Suppressor macrophage treated with lipopolysaccharide for 4 hours (primary cell): ENCODE measurements around the gene RTN4IP1.
"Not testable (repeated sequence)": the region's sequence is repeated elsewhere in the genome, so short reads cannot be mapped to it uniquely, and the experiment has no call there.

Experiments
- DNase-seq: peaks from one replicate; pipeline ENCODE4 v3.0.0-alpha.2; 2020

The RTN4IP1 gene

DNA sequence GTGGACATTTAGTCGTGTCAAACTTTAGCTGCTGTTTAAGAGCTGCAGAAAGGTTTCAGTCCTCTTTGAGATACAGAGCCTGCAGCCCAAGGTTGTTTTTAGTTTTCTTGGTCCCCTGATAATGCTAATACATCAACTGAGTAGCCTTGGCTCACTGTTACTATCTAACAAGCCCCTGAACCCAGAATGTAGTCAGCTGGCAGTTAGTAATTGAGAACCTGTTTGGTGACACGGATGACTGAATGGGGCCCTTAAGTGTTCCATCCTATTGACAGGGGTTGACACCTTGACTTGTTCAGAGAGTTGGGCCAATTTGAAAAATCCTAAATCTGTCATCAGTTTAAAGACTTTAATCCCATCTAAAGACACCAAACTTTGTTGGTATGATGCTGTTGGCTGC, 2.8 kb downstream of the RTN4IP1 start:
- no peak for DNase-seq

DNA sequence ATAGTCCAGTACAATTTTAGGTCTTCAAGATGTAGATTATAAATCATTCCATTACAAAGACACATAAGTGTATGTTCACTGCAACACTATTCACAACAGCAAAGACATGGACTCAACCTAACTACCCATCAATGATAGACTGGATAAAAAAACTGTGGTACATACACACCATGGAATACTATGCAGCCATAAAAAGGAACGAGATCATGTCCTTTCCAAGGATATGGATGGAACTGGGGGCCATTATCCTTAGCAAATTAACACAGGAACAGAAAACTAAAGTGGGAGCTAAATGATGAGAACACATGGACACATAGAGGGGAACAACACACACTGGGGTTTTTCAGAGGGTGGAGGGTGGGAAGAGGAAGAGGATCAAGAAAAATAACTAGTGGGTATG, 6.3 kb downstream of the RTN4IP1 start:
- no peak for DNase-seq

DNA sequence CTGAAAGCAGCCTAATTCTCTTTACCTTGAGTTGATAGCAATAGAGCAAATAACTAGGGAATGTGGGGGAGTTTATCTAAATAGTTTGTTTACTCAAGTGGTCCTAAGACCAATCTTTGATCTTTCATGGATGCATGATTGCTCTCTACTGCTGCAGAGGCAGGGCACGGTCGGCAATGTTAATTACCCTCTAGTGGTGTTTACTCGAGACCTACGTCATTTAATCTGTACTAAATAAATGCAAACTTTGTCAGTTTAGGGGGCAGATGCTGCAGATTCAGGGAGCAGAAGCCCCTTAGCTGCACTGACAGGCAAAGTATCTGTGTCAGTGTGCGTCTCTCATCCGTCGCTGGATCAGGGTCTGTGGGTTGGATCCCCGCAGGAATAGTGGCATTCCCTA, 6.9 kb downstream of the RTN4IP1 start:
- no peak for DNase-seq

DNA sequence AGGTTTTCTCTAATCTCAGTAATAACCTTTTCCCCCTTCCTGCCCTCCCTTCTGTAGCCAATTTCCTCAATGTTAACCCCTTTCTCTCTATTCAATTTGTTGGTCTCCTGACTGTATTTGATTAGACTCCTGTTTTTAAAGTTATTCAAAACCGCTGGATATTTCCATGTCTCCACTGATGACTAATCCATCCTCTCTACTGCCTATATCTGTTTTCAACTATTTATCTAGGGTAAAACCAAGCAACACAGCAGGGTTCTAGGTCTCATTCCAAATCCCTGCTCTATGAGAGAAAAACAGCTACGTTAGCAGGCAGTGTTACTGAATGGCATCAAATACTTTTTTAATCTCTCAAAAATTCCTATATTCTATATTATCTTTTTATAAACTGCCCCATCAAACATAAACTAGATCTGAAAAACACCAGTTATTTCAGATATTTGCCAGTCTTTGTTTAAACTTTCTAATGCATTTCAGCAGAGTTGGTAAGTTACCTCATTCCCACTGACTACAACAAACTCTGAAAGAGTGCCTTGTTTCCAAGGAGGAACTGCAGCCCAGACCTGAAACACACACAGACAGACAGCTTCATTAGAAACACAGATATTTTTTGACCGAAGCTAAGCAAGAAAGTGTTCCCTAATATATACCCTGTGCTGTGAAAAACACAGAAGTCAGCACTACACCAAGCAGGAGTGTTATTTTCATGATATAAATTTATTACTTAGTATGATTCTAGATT, 8.2 kb downstream of the RTN4IP1 start:
- DNase-seq: no peak

DNA sequence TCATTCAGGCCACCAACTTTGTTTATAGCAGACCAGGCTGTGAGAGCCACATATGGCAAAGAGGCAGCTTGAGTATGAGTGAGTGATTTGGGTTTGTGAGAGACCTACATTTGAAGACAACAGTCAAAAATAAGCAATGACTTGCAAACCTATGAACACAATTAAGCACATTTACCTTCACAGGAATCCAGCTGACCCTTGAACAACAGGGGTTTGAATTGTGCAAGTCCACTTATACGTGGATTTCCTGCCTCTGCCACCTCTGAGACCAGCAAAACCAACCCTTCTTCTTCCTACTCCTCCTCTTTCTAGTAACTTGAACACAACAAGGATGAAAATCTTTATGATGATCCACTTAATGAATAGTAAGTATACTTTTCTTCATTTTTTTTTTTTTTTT, 10.1 kb downstream of the RTN4IP1 start:
- no peak for DNase-seq

DNA sequence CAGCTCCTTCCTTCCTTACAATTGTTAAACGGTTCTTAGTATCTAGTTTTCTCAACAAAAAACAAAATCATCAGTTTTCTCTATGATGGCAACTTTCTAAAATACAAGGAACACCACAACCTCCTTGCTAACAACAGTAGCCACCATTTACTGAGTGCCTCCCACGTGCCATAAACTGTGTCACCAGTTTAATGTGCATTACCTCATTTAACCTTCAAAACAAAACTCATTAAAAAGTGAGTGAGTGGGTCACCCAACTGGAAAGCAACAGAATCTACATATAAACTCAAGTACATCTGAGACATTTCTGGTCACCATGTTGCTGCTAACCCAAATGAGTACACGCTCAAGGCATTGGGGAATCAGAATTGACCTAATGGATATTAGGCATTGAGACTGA, 11.0 kb downstream of the RTN4IP1 start:
- DNase-seq: no peak

DNA sequence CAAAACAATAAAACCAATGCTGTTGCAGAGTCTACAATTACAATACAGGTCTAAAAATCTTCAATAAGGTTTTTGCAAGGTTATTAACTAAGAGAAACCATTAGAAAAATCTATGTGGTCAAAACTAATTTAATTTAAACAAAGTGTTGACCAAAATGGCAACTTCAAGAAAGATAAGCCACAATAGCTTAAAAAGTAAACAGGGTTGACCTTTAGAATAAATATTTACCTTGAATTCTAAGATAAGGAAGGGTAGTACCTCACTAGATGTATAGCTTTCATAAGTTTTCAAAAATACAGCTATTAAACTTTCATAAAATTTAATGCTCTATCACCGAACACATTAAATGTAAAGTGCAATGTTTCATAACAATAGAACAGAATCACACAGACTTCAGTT, 11.4 kb downstream of the RTN4IP1 start:
- no peak for DNase-seq

DNA sequence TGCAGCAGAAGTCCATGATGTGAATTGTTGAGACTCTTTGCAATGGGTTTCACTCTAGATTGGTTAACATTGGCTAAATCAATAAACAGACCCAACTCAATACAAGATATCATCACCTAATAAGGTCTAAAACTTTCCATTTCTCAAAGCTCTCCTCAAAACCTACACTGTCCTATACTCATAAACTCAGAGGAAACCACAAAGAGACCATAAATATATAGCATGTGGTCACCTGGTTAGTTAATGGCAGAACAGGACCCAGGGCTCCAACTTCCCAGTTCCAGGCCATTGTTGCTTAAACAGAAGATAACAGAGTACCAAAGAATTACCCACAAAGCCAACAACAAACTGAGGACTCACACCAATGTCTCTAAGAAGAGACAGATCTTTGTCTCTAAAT, 12.0 kb downstream of the RTN4IP1 start:
- no peak for DNase-seq

DNA sequence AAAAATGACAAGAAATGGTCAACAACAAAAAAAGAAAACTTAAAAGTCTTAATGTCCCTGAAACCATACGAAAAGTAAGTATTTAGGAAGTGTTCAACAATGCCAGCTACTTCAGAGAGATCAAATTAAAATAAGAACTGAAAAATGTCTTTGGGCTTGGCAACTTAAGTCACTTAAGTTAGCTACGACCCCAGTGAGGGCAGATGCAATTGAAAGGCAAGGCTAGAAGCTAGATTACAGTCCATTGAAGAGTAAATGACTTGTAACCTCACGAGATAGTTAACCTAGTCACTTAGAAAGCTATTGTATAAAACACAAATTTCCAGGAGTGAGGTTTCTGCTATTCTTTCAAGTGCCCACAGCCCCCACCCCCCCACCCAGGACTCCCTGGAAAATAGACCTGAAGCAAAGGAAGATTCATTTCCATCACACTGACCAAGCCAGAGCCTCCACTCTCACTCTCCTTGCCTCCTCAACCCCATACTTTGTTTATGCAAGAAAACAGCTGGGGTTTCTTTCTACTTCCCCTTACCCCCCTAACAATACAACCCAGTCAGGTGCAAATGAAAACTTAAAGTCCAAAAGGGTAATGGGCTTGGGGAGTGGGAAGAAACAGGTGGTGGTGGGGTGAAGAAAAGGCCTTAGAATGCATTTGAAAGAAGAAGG, 14.6 kb downstream of the RTN4IP1 start:
- no peak for DNase-seq

DNA sequence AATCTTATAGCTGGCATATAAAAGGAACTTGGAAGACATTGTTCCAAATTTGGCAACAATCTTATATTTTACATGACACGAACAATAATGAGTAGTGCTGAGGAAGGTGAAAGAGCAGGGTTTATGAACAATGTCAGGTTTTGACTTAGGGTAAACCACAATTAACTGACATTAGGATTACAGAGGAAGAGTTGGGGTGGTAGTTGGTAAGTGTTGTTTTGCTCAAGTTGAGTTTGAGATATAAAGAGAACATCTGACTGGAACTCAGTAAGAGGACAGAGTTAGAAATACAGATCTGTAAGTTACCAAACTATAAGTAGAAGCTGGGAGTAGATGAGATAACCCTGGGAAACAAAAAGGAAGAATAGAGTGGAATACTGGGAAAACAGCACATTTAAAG, 15.1 kb downstream of the RTN4IP1 start:
- DNase-seq: no peak

DNA sequence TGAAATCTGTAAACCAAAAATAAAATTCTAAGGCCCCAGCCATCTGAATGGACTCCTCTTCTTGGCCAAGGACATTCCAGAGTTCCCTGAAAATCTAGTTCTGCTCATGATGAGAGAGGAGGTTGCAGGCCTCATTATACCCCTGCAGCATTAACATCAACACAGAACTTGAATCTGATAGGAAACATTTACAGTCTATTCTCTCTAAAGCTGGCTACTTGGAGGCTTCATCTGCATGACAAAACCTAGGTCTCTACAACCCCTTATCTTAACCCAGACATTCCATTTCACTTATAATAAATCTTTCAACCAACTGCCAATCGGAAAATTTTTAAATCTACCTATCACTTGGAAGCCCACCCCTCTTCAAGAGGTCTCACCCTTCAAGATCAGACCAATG, 15.7 kb downstream of the RTN4IP1 start:
- DNase-seq: no peak

DNA sequence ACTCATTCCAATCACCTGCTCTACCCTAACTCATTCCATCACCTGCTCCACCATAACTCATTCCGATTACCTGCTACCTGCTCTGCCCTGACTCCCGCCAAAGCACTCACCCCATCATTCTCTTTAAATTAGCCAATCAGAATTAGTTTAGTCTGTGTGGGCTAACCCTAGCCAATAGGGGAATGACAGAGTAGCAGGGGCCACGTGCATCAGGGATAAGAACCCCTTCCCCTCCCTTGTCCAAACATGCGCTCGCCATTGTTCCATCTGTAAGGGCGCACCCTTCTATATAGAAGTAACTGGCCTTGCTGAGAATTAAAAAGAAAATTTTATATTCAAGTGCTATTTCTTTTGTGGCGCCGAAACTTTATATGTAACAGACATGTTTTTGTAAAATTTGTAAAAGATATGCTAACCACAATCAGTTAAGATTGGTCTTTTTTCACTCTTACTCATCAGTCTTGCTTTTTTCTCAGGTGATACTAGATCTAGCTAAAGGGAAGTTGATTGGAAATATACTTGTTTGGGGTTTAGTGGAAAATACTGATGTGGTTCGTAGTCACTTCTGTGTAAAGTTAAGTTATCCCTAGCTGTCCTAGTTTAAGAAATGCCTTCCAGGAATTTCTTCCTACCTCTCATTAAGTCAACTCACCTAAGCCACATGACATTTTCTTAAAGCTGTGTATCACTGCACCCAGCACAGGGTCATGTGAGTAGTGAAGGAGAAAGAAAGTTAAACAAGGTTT, 16.5 kb downstream of the RTN4IP1 start:
- no peak for DNase-seq

DNA sequence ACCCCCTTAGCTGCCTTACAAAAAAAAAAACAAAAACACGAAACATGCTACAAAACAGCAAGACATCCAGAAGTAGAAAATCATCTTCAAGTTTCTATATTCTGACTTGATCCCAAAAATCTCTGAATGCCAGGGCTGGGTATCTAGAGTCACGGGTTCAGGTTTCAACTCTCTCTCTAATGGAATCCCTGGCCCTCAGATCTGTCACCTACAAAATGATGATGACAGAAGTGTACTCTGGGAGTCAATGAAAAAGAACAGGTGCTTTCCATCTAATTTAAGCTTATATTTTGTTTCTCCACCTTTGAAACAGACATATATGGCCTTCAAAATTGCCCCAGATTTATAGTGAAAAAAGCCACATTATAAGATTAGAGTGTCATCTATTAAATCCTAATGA, 18.3 kb downstream of the RTN4IP1 start:
- no peak for DNase-seq

DNA sequence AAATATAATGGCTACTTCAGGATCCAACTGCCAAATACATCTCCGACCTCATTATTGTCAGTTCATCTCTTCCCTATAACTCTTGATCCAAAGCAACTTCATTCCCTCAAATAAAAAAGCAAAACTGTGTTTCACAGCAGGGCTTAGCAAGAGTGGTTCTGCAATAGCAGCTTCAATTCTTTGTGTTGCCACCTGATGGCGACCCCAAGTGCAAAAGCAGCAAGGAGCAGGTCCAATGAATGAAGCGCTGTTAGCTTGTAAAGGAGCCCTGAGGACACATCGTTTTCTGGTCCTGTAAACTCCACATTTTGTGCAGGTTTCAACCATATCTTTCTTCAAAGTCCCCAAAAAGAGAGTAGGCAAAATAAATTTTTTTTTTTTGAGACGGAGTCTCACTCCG, 19.6 kb downstream of the RTN4IP1 start:
- no peak for DNase-seq

DNA sequence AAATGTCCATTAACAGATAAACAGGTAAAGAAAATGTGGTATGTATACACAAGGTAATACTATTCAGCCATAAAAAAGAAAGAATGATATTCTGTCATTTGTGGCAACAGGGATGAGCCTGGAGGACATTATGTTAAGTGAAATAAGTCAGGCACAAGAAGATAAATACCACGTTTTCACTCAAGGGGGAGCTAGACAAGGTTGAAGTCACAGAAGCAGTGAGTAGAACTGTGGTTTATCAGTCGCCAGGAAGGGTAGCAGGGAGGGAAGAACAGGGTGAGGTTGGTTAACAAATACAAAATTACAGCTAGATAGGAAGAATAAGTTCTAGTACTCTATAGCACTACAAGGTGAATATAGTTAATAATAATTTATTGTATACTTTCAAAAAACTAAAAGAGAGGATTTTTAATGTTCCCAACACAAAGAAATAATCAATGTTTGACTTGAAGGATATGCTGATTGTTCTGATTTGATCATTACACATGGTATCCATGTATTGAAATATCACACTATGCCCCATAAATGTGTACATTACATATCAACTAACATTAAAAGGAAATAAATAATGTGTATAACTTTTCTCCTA, 21.1 kb downstream of the RTN4IP1 start:
- peak; percentile 70 for DNase-seq

DNA sequence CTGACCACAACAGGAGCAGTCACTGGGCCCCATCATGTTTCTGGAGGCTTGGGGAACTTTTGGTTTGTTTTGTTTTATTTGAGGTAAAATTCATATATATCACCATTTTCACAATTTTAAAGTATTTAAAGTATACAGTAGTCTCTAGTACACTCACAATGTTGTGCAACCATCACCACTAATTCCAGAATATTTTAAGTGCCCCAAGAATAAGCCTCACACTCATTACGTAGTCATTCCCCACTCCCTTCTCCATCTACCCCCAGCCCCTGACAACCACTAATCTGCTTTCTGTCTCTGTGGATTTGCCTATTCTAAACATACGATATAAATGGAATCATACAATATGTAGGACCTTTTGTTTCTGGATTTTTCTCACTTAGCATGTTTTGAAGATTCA, 29.0 kb downstream of the RTN4IP1 start:
- DNase-seq: no peak

DNA sequence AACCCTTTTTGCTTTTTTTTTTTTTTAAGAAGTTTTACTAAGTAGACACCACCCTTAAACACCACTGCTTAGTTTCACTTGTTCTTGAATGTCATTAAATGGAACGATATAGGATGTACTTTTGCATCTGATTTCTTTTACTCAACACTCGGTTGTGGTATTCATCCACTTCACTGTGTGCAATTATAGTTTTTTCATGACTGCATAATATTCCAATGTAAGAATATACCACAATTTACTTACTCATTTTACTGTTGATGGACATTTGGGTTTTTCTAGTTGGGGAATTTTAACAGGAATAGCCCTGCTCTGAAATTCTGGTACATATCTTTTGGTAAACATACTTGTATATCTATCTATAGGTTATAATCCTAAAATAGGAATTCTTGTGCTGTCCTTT, 29.9 kb downstream of the RTN4IP1 start:
- no peak for DNase-seq

DNA sequence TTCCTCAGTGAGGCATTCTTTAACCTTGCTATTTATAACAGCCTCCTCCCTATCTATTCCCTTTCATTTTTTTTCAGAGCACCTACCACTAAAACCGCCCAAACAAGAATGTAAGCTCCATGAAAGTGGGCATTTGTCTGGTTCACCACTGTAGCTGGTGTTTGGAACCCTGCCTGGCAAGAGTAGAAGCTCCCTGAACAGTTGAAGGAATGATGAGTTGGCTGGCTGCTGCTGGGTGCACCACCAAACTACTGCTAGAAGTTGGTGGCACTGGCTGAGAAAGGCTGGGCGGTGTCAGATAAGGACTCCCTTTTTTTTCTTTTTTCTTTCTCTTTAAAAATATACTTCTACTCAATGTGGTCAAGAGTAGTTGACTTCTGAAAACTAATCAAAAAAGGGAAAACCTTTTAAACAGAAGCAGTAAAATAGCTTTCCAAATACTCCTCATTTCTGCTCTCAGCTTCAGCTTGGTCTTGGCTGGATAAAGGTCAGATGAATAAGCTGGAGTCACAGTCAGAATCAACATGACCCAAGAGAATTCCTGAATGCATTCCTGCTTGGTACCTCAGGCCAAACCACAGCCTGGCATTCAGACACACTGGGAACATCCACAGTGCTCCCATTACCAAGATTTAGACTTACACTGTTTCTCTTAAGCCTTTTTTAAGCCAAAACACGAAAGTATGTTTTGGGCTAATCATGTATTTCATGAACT, 38.0 kb downstream of the RTN4IP1 start:
- DNase-seq: no peak

DNA sequence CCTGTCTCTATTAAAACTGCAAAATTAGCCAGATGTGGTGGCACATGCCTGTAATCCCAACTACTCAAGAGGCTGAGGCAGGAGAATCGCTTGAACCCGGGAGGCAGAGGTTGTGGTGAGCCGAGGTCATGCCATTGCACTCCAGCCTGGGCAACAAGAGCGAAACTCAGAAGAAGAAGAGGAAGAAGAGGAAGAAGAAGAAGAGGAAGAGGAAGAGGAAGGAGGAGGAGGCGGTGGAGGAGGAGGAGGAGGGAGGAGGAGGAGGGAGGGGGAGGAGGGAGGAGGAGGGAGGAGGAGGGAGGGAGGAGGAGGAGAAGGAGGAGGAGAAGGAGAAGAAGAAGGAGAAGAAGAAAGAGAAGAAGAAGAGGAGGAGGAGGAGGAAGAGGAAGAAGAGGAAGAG, 40.4 kb downstream of the RTN4IP1 start:
- not testable (repeated sequence) for DNase-seq

DNA sequence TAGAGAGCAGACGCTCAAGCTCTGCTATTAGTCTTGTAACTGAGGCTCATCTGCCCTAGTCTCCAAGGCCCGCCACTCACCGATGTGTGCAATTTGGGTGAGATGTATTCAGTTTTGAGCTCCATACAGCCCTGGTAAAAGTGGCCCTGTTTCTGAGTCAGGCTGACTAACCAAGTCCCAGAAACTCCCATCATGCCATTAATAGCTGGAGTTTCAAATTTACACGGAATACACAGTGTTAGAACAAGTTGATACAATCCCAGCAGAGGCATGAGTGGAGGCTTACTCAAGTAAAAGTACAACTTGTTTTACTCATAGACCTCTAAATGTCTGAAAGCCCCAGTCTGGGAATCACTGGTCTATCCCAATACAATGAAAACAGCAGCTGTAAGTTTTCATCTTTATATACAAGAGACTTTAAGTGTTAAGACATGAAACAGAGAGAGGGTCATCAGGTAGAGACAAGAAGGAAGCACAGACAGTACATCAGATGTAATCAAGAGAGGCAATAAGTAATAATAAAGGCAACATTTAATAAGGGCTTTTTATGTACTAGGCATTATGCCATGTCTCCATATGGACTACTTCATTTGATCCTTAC, 42.4 kb downstream of the RTN4IP1 start:
- no peak for DNase-seq

DNA sequence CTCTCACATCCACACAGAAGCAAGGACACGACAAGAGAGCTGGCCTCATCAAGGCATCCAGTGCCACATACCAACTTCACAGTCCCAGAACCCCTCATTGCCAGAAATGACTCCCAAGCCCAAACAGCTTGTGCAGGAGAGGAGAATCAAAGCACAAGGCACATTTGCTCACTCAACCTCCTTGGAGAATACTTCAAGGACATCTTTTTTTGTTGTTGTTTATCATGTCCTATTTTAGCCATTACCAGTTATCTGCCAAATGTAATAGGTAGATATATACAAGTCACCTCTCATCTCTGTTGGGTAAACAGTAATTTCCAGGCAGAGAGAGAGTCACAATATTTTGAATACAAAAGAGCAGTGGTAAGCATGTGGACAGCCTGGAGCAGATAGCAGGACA, 47.8 kb downstream of the RTN4IP1 start:
- DNase-seq: no peak

DNA sequence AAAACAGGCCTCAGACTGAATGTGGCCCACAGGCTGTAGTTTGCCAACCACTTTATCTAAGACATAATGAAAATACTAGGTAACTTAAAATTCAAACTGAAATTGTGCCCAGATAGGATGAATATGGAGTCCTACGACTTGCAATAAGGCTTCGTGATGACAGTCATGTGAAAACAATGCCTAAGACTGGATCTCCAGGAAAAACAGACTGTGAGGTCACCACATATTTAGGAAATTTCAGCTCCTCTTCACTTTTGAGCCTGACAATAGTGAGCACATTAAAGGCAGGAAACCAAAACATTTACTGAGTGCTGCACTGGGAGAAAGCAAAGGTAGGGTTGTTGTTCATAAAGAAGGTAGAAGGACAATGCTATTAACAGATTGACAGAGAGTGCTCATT, 50.0 kb downstream of the RTN4IP1 start:
- DNase-seq: no peak
